T-cell (primary cell): ENCODE data around the gene COQ3. TPM values are rescaled to one million over a fixed set of nuclear protein-coding genes. Genes with fewer than 3 reads are reported as not detected.
A peak's percentile ranks its signal among the peaks of the same experiment; 100 is the strongest.

Source experiments
- ATAC-seq, 4 experiments: fragments of 200-7000 bp in 3 of 4; fragments of 150-1000 bp in 1 of 4; cut with Tn5 transposase; replicated peaks in 1 of 4; 1 replicate in 3 of 4; 2 replicates in 1 of 4; pipeline ENCODE4 v1.10.0; 2021; ENCODE audit warnings: moderate library complexity in 3 of 4, mild to moderate bottlenecking in 2 of 4, moderate number of reproducible peaks in 1 of 4
- CTCF ChIA-PET, 2 donors: fragments of 300-600 bp; sonication (Branson Sonifier 250); formaldehyde crosslinking; loops; one replicate each; lab custom pipeline; 2022; ENCODE audit warnings: antibody characterized with exemption in 2 of 2; lab: Charles Lee
- POLR2A ChIA-PET, 2 donors: fragments of 300-600 bp; sonication (Branson Sonifier 250); formaldehyde crosslinking; loops; one replicate each; lab custom pipeline; 2022; ENCODE audit warnings: antibody characterized with exemption in 2 of 2; lab: Charles Lee
- DNase-seq, 35 experiments: peaks; one replicate each; pipeline versions ENCODE4 v3.0.0 to v3.0.0-alpha.2; 2013 to 2023
- H3K27ac ChIP-seq: one replicate; pipeline ENCODE4 v1.5.1; 2013; ENCODE audit warnings: low read length
- H3K27me3 ChIP-seq, 2 experiments: replicated peaks in 1 of 2; 1 replicate in 1 of 2; 2 replicates in 1 of 2; pipeline versions ENCODE4 v1.6.1 to v1.7.0; 2013; ENCODE audit warnings: low read length in 1 of 2, mixed read lengths in 1 of 2; ENCODE audit not compliant: control insufficient read depth in 2 of 2, insufficient read depth in 2 of 2; ENCODE audit errors: extremely low read depth in 1 of 2
- H3K36me3 ChIP-seq, 2 donors: 1 replicate in 1 of 2; 2 replicates in 1 of 2; pipeline versions ENCODE4 v1.6.1 to v1.7.0; 2013; ENCODE audit warnings: low read length in 1 of 2; ENCODE audit not compliant: control insufficient read depth in 2 of 2, insufficient read depth in 1 of 2; ENCODE audit errors: extremely low read depth in 1 of 2
- H3K4me1 ChIP-seq, 2 experiments: 1 replicate in 1 of 2; 2 replicates in 1 of 2; pipeline versions ENCODE4 v1.6.1 to v1.7.0; 2013; ENCODE audit warnings: low read length in 2 of 2, mixed read lengths in 1 of 2; ENCODE audit not compliant: insufficient read depth in 2 of 2, control insufficient read depth in 1 of 2; ENCODE audit errors: extremely low read depth in 1 of 2
- H3K4me3 ChIP-seq, 2 donors: 1 replicate in 1 of 2; 2 replicates in 1 of 2; pipeline versions ENCODE4 v1.5.1 to v1.7.0; 2013; ENCODE audit warnings: mild to moderate bottlenecking in 2 of 2, low read length in 1 of 2, moderate library complexity in 1 of 2; ENCODE audit not compliant: control insufficient read depth in 1 of 2; ENCODE audit errors: extremely low read depth in 1 of 2
- H3K9me3 ChIP-seq: 2 replicates; pipeline ENCODE4 v1.7.0; 2013
- H3K27ac Mint-ChIP-seq, 2 donors: one replicate each; pipeline ENCODE4 v1.8.0; 2020 to 2021; ENCODE audit warnings: mild to moderate bottlenecking in 2 of 2, mixed read lengths in 2 of 2
- H3K27me3 Mint-ChIP-seq, 2 donors: one replicate each; pipeline ENCODE4 v1.8.0; 2021 to 2022; ENCODE audit warnings: mixed read lengths in 2 of 2
- H3K36me3 Mint-ChIP-seq: one replicate; pipeline ENCODE4 v1.8.0; 2021; ENCODE audit warnings: mixed read lengths
- H3K4me1 Mint-ChIP-seq, 3 donors: one replicate each; pipeline ENCODE4 v1.8.0; 2020 to 2022; ENCODE audit warnings: mixed read lengths in 3 of 3, mild to moderate bottlenecking in 1 of 3
- H3K4me3 Mint-ChIP-seq, 3 donors: one replicate each; pipeline ENCODE4 v1.8.0; 2020 to 2022; ENCODE audit warnings: mild to moderate bottlenecking in 3 of 3, mixed read lengths in 3 of 3, moderate library complexity in 3 of 3
- H3K9me3 Mint-ChIP-seq, 3 donors: one replicate each; pipeline ENCODE4 v1.8.0; 2020 to 2022; ENCODE audit warnings: mixed read lengths in 3 of 3
- WGBS: methylation state at CpG from one replicate; pipeline ENCODE4 v1.1.5; 2013; ENCODE audit warnings: missing lambda C conversion rate; ENCODE audit not compliant: insufficient coverage; 5-methylcytosine and 5-hydroxymethylcytosine counted together
- total RNA-seq, 35 experiments: library from RNA in 6 of 35; stranded (reverse) in 6 of 35; fragments of 120-200 nt in 1 of 35; gene quantifications; one replicate each; pipeline versions ENCODE4 v1.2.1 to v1.2.4 and lab custom pipeline; 2013 to 2026

The COQ3 gene
- total RNA-seq, 5 donors from 2014 or later (not counting 1 experiment from before 2014, with no cell fraction given), result 2.0 to 5.0 (median 2.9) TPM

GRCh38 chr6:99402448-99402847 lies 8.5 kb upstream of the COQ3 start:
- 100% methylated on average over 3 of the region's 5 CpGs for WGBS
- Mint-ChIP-seq H3K36me3 (peaks cover 52% of the 10 kb centered on the region), H3K9me3 (no peaks in the 10 kb centered on the region), H3K27me3 (no peaks in the 10 kb centered on the region), H3K27ac (peak overlapping the region in 1 of 2 donors; percentile 23), H3K4me1 (peaks cover 0 to 5% (median 0%) of the 10 kb centered on the region in 3 donors), H3K4me3 (no peak overlapping the region)
- no peaks in the 10 kb centered on the region for H3K9me3 ChIP-seq
- H3K36me3 ChIP-seq, result peaks cover 13 to 76% of the 10 kb centered on the region in 2 donors
- no peak overlapping the region for H3K27ac ChIP-seq
- no peaks in the 10 kb centered on the region for H3K4me1 ChIP-seq
- H3K27me3 ChIP-seq, result no peaks in the 10 kb centered on the region
- ChIA-PET POLR2A (interaction anchor here (0.5 to 1.9 kb wide), 9 partner anchors 11 to 353 kb away, joined by 3 to 5 read pairs (median 3); partner anchors contain the start of gene PNISR (in 1 of the 2)), CTCF (interaction anchor here in 1 of 2 donors (1.7 kb wide), 1 partner anchor 9 kb away, joined by 5 read pairs; the partner anchor contains the start of gene COQ3)
- no peak for ATAC-seq
- DNase-seq, result no peak
- H3K4me3 ChIP-seq, result no peak overlapping the region

DNA sequence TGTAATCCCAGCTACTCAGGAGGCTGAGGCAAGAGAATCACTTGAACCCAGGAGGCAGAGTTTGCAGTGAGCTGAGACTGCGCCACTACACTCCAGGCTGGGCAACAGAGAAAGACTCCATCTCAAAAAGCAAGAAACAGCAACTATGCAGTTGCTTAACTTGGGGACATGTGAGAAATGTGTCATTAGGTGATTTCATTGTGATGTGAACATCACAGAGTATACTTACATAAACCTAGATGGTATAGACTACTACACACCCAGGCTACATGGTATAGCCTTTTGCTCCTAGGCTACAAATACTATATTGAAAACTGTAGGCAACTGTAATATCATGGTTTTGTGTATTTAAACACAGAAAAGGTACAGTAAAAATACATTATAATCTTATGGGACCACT lies 3.3 kb upstream of the COQ3 start:
- Histone ChIP-seq H3K27me3 (no peaks in the 10 kb centered on the region), H3K36me3 (peaks cover 7 to 28% of the 10 kb centered on the region in 2 donors), H3K27ac (no peak overlapping the region), H3K4me1 (peaks cover 2 to 4% of the 10 kb centered on the region in 2 experiments), H3K4me3 (no peak overlapping the region), H3K9me3 (no peaks in the 10 kb centered on the region)
- no peak overlapping the region for H3K4me3 Mint-ChIP-seq
- DNase-seq (no peak), ATAC-seq (peak in 2 of 4 experiments; percentile 4 to 8)
- H3K9me3 Mint-ChIP-seq, result no peaks in the 10 kb centered on the region
- WGBS, result no CpG with 5 or more reads among the region's 1 CpG
- ChIA-PET CTCF (no interaction called here), POLR2A (interaction anchor here in 1 of 2 donors (0.6 to 0.8 kb wide), 2 partner anchors 27 to 469 kb away, joined by 3 read pairs; no protein-coding TSS in a partner anchor)
- H3K27me3 Mint-ChIP-seq, result no peaks in the 10 kb centered on the region
- H3K4me1 Mint-ChIP-seq, result peaks cover 16 to 26% (median 19%) of the 10 kb centered on the region in 3 donors
- H3K36me3 Mint-ChIP-seq, result peaks cover 20% of the 10 kb centered on the region
- H3K27ac Mint-ChIP-seq, result no peak overlapping the region

- Histone ChIP-seq H3K4me3 (peak overlapping the region; percentile 60 to 98), H3K27ac (no peak overlapping the region), H3K9me3 (no peaks in the 10 kb centered on the region), H3K4me1 (peaks cover 2 to 4% of the 10 kb centered on the region in 2 experiments), H3K27me3 (no peaks in the 10 kb centered on the region), H3K36me3 (peaks cover 3% of the 10 kb centered on the region in 2 donors)
- Mint-ChIP-seq H3K4me1 (peaks cover 19 to 27% (median 21%) of the 10 kb centered on the region in 3 donors), H3K27ac (peak overlapping the region; percentile 80 to 94), H3K36me3 (no peaks in the 10 kb centered on the region), H3K4me3 (peak overlapping the region; percentile 93 to 96 (median 94)), H3K27me3 (no peaks in the 10 kb centered on the region), H3K9me3 (no peaks in the 10 kb centered on the region)
- ChIA-PET CTCF (interaction anchor here (0.9 to 1.2 kb wide), 4 partner anchors 9 to 33 kb away, joined by 3 to 5 read pairs (median 4); no protein-coding TSS in a partner anchor), POLR2A (interaction anchor here (0.6 to 1.8 kb wide), 7 partner anchors 16 to 227 kb away, joined by 4 to 10 read pairs (median 6); partner anchors contain the start of gene PNISR (in 1 of the 2))
- DNase-seq, result no peak
- WGBS, result 0% methylated on average over 1 of the region's 2 CpGs
- ATAC-seq, result peak in 3 of 4 experiments; percentile 3 to 9 (median 4)
Measured at GRCh38 chr6:99393366-99393697, 663 bp downstream of the COQ3 start.

- POLR2A ChIA-PET, result no interaction called here
- WGBS, result no CpG with 5 or more reads among the region's 3 CpGs
- H3K4me1 Mint-ChIP-seq, result peaks cover 19 to 35% (median 23%) of the 10 kb centered on the region in 3 donors
- no peaks in the 10 kb centered on the region for H3K27me3 Mint-ChIP-seq
- H3K27ac Mint-ChIP-seq, result no peak overlapping the region
- ATAC-seq (no peak), DNase-seq (no peak)
- no peaks in the 10 kb centered on the region for H3K9me3 ChIP-seq
- peaks cover 2 to 4% of the 10 kb centered on the region in 2 experiments for H3K4me1 ChIP-seq
- CTCF ChIA-PET, result no interaction called here
- no peak overlapping the region for H3K4me3 Mint-ChIP-seq
- H3K9me3 Mint-ChIP-seq, result no peaks in the 10 kb centered on the region
- H3K27me3 ChIP-seq, result no peaks in the 10 kb centered on the region
- H3K4me3 ChIP-seq, result no peak overlapping the region
- no peaks in the 10 kb centered on the region for H3K36me3 ChIP-seq
- H3K27ac ChIP-seq, result no peak overlapping the region
- no peaks in the 10 kb centered on the region for H3K36me3 Mint-ChIP-seq
Measured at GRCh38 chr6:99390896-99391295, 3.1 kb downstream of the COQ3 start.

DNA sequence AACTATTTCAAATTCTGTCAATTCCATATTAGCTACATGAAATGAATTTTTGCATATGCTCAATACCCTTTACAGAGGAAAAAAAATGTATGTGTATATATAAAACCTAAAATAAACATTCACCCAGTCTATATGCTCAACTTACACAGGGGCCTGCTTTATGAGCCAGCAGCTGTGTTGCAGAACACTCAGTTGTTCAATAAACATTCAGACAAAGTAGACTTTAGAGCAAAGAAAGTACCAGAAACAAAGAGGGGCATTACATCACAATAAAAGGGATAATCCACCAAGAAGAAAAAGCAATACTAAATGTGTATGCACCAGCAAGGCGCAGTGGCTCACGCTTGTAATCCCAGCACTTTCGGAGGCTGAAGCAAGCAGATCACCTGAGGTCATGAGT lies 9.5 kb downstream of the COQ3 start:
- Mint-ChIP-seq H3K27me3 (no peaks in the 10 kb centered on the region), H3K36me3 (peaks cover 10% of the 10 kb centered on the region), H3K27ac (no peak overlapping the region), H3K4me3 (no peak overlapping the region), H3K4me1 (peaks cover 0 to 16% (median 5%) of the 10 kb centered on the region in 3 donors), H3K9me3 (no peaks in the 10 kb centered on the region)
- H3K4me1 ChIP-seq, result no peaks in the 10 kb centered on the region
- 100% methylated on average over 1 of the region's 3 CpGs for WGBS
- ATAC-seq (no peak), DNase-seq (no peak)
- H3K36me3 ChIP-seq, result no peaks in the 10 kb centered on the region
- no peak overlapping the region for H3K4me3 ChIP-seq
- no peaks in the 10 kb centered on the region for H3K9me3 ChIP-seq
- ChIA-PET CTCF (no interaction called here), POLR2A (no interaction called here)
- H3K27me3 ChIP-seq, result no peaks in the 10 kb centered on the region
- H3K27ac ChIP-seq, result no peak overlapping the region

GRCh38 chr6:99378636-99379035 lies 15.4 kb downstream of the COQ3 start:
- Mint-ChIP-seq H3K4me3 (no peak overlapping the region), H3K9me3 (no peaks in the 10 kb centered on the region), H3K36me3 (peaks cover 17% of the 10 kb centered on the region), H3K4me1 (no peaks in the 10 kb centered on the region), H3K27ac (no peak overlapping the region), H3K27me3 (no peaks in the 10 kb centered on the region)
- ChIA-PET CTCF (no interaction called here), POLR2A (interaction anchor here in 1 of 2 donors (0.6 kb wide), 1 partner anchor 45 kb away, joined by 4 read pairs; no protein-coding TSS in a partner anchor)
- Histone ChIP-seq H3K27me3 (no peaks in the 10 kb centered on the region), H3K4me1 (no peaks in the 10 kb centered on the region), H3K27ac (no peak overlapping the region), H3K4me3 (no peak overlapping the region), H3K9me3 (no peaks in the 10 kb centered on the region), H3K36me3 (no peaks in the 10 kb centered on the region)
- no peak for ATAC-seq
- no peak for DNase-seq
